Astrocyte of the spinal cord (primary cell): ENCODE results near the gene KCNC3.

ENCODE experiments used
- DNase-seq: peaks from one replicate; pipeline ENCODE4 v3.0.0; 2011; ENCODE audit warnings: low read depth, low spot score
- H3K4me3 ChIP-seq: 2 replicates; pipeline ENCODE4 v1.5.1; 2011; ENCODE audit warnings: low read depth, mild to moderate bottlenecking, low read length, moderate library complexity
- in situ Hi-C: cut with HindIII; loops from 2 replicates; pipeline ENCODE4 v1.10.0; 2017; ENCODE audit warnings: low sequenced_read_pairs
- TF ChIP-seq, protein P1 (sequence below): IDR thresholded peaks from 2 replicates; pipeline ENCODE4 v1.5.1; 2012; ENCODE audit warnings: low read depth, mild to moderate bottlenecking, low read length, inconsistent platforms

The KCNC3 gene

DNA sequence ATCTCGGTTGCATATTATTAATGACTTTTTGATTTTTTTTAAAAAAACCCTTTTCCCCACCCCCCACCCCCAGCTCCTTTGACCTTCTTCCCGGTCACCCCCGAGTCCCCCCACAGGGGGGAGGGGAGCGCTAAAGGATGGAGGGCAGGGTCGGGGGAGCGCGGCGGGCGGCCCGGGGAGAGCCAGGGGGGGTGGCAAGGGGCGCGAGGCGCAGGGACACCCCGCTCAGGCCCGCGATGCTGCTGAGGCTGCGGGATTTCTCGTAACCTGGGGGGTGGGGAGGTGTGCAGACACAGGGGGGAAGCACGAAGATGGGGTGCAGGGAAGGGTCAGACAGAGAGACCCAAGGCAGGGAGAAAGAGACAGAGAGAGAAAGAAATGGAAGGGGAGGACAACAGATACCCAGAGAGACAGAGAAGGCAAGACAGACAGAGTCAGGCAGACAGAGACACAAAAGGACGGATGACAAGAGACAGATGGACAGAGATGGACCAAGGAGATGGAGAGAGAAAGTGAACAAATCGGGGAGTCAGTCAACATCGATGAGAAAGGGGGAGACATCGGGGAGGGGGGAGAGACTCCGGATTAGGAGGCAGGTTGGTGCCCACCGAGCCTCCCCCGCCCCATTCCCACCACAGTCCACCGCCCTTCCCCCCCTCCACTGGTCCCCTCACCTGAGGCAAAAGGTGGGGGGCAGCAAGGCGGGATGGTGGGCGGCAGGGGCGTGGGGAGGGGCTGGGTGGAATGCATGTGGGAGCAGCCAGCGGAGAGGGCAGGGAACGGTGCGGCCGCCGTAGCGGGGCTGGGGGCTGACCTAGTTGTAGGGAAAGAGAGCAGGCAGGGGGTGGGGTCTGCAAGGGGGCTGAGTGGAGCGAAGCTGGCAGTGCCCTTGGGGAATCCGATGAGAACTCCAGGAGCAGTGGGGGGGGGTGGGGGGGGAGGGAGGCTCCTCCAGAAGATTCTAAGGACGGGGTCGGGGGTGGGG is 14.2 kb downstream of the KCNC3 start:
- TF ChIP-seq, protein P1, sequence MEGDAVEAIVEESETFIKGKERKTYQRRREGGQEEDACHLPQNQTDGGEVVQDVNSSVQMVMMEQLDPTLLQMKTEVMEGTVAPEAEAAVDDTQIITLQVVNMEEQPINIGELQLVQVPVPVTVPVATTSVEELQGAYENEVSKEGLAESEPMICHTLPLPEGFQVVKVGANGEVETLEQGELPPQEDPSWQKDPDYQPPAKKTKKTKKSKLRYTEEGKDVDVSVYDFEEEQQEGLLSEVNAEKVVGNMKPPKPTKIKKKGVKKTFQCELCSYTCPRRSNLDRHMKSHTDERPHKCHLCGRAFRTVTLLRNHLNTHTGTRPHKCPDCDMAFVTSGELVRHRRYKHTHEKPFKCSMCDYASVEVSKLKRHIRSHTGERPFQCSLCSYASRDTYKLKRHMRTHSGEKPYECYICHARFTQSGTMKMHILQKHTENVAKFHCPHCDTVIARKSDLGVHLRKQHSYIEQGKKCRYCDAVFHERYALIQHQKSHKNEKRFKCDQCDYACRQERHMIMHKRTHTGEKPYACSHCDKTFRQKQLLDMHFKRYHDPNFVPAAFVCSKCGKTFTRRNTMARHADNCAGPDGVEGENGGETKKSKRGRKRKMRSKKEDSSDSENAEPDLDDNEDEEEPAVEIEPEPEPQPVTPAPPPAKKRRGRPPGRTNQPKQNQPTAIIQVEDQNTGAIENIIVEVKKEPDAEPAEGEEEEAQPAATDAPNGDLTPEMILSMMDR, result no peak
- no peak for DNase-seq
- H3K4me3 ChIP-seq, result no peak overlapping the region
- in situ Hi-C loops, result no loop called here

DNA sequence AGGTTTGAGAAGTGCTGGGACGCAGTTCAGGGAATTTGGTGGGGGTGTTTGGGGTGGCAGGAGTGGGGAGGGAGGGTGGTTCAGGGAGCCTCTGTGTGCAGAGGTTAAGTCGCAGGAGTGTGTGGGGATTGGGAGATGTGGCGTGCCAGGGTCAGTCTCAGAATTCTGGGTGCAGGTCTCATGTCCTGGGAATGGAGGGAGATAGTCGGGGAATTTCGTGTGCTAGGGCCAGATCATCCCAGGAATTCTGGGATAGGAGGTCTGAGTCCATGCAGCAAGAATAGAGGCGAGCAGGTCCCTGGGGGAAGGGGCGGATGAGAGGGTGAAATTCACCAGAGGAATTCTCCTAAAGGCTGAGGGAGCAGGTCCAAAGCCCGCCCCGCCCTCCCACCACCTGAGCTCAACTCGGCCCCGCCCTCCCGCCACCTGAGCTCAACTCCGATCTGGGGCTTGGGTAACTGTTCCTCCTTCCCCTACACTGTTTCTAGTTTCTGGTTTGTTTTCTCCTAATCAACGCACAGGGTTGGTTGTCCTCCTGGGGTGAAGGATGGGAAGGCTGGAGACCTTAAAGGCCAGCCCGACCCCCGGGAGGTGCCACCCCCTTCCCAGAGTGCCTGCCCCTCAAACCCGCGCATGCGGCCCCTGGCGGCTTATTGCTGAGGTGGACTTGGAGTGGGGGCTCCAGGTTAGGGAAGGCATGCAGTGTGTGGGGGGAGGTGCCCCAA is 15.2 kb downstream of the KCNC3 start:
- TF ChIP-seq, protein P1, result no peak
- in situ Hi-C loops, result no loop called here
- DNase-seq, result no peak
- H3K4me3 ChIP-seq, result no peak overlapping the region

DNA sequence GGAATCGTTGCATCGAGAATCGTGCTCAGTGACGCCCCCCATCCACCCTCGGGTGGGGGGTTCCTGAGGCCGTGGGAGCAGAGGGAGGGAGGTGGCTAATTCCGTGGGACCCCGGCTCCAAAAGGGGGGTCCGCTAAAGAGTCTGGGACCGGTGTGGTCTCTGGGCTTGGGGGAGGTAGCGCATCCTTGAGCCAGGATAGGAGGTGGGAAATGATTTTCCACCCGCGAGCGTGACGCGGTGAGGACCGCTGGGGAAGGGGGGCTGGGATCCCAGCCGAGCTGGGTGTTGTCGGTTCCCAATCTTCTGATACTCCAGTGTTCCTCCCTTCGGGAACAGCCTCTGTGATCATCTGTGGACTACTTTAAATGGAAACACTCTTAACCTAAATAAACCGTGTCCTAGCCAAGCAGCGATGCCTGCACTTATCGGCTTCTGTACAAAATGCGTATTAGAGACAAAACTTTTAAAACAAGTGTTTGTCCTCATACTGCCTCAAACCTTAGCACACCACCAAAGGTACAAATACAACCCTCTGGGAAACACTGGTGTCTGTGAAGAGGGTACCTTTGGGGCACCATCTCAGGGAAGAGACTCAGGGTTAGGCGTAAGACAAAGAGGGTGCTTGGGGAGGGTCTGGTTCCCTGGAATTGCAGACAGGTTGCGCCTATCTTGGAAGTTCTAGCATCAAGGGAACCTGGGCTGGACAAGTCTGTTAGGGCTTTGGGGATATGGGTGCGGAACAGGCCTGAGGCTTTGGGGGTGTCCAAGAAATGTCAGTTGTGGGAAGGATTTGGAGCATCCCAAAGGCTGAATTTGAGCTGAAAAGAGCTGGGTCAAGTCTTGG is 16.0 kb downstream of the KCNC3 start:
- no peak for DNase-seq
- in situ Hi-C loops, result no loop called here
- no peak overlapping the region for H3K4me3 ChIP-seq
- TF ChIP-seq, protein P1, result no peak

DNA sequence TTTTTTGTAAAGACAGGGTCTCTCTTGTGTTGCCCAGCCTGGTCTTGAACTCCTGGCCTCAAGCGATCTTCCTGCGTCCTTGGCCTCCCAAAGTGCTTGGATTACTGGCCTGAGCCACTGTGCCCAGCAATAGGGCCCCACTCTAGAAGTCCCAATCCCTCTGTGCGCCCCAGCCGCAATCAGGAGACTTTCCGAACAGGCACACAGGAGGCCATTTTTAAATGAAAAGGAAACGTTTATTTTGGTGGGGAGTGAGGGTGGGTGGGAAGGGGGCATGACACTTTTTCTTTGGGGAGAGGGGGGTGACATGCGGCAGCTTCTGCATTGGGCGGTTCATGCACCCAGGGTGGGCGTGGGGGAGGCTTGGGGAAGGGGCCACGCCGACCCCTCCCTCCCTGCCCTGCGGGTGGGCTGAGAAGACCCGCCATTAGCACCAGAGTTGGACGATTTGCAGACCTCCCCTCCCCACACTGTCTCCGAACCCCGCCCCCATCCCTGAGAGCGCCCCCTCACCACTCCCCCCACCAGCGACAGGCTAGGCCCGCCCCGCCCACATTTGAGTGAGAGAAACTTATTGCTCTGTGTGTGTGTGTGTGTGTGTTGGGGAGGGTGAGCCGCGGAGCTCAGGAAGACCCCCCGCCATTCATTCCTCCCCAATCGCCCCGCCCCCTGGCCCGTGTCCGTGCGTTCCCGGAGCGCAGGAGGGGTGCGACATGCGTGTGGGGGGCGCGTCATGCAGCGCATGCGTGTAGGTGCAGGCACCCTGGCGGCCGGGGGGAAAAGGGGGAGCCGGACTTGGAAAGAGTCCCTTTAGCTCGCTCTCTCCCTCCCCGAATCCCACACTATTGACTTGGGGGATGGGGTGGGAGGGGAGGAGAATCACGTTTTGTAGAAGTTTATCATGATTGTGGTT is 17.2 kb downstream of the KCNC3 start:
- in situ Hi-C loops, result no loop called here
- no peak overlapping the region for H3K4me3 ChIP-seq
- no peak for DNase-seq
- TF ChIP-seq, protein P1, result no peak

DNA sequence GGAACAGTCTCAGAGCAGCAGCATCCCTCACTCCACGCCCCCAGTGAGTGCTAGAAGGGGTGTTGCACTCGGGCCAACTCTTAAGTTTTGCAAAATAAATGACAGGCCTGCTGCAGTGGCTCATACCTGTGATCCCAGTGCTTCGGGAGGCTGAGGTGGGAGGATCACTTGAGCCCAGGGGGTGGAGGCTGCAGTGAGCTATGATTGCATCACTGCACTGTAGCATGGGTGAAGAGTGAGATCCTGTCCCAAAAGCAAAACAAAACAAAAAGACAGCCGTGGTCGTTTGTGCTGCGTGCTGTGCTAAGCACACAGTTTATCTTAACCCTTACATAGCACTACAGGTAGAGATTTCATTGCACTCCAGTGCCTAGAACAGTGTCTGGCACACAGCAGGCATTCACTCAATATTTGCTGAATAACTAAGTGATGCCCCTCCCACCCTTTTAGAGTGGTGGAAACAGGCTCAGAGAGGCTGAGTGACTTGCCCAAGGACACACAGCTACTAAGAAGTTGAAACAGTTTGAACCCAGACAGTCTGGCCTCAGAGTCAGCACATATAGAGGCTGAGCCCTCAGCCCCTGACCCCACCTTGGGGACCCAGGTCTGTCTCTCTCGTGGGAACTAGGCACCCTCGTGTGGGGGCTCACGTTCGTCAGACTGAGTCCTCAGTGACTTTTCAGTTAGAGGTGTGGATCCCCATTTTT is 18.3 kb downstream of the KCNC3 start:
- H3K4me3 ChIP-seq, result no peak overlapping the region
- in situ Hi-C loops, result no loop called here
- TF ChIP-seq, protein P1, result no peak
- no peak for DNase-seq
